GM18517 (cell line): Measurements from ENCODE around the gene SPRTN.

Experiments used
- ATAC-seq: cut with Tn5 transposase; IDR thresholded peaks from one replicate; pipeline ENCODE4 v1.9.1; 2021; ENCODE audit warnings: mild to moderate bottlenecking, moderate library complexity; ENCODE audit not compliant: unreplicated experiment

The SPRTN gene

GRCh38 chr1:231376101-231376500, 38.0 kb downstream of the SPRTN start:
- ATAC-seq: no peak

- ATAC-seq: no peak
Measured at GRCh38 chr1:231376875-231377549, 38.9 kb downstream of the SPRTN start.

- no peak for ATAC-seq
Measured at GRCh38 chr1:231381729-231382128, 43.6 kb downstream of the SPRTN start.

DNA sequence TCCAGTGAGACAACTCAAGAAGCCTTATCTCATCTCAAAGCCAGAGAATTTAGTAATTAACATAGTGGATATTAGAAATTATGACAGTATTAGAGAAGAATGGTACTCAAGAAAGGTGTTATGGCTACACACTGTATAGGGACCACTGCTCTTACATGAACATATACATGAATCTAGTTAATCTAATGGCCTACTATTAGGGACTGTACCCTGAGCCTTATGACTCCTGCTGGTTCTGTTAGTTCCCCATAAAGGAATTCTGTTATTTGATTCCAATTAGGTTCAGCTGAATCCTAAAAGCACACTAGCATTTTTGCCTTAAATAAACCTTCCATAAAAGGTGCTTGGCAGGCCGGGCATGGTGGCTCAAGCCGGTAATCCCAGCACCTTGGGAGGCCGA, 44.3 kb downstream of the SPRTN start:
- no peak for ATAC-seq

GRCh38 chr1:231383159-231383860, 45.2 kb downstream of the SPRTN start:
- ATAC-seq: no peak

- no peak for ATAC-seq
Measured at GRCh38 chr1:231384696-231385415, 46.8 kb downstream of the SPRTN start.

- no peak for ATAC-seq
Measured at GRCh38 chr1:231385416-231385748, 47.3 kb downstream of the SPRTN start.

- ATAC-seq: no peak
Measured at GRCh38 chr1:231386466-231386865, 48.4 kb downstream of the SPRTN start.

- no peak for ATAC-seq
Measured at GRCh38 chr1:231387770-231388669, 49.9 kb downstream of the SPRTN start.

- no peak for ATAC-seq
Measured at GRCh38 chr1:231390071-231390470, 52.0 kb downstream of the SPRTN start.

- no peak for ATAC-seq
Measured at GRCh38 chr1:231392389-231393131, 54.5 kb downstream of the SPRTN start.

- ATAC-seq: no peak
Measured at GRCh38 chr1:231393668-231394067, 55.6 kb downstream of the SPRTN start.

- no peak for ATAC-seq
Measured at GRCh38 chr1:231395076-231395997, 57.2 kb downstream of the SPRTN start.

DNA sequence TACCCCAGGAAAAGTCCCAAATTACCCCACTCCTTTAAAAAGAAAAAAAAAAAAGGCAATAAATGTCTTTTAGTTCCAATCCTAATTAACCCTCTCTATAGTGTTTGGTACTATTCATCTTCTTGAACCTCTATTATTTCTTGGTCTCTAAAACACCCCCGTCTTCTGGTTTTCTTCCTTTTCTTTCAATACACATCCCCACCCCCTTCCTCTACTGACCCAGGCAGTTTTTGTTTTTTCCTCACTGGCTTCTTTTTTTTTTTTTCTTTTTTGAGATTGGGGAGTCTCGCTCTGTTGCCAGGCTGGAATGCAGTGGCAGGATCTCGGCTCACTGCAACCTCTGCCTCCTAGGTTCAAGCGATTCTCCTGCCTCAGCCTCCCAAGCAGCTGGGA, 57.9 kb downstream of the SPRTN start:
- no peak for ATAC-seq

DNA sequence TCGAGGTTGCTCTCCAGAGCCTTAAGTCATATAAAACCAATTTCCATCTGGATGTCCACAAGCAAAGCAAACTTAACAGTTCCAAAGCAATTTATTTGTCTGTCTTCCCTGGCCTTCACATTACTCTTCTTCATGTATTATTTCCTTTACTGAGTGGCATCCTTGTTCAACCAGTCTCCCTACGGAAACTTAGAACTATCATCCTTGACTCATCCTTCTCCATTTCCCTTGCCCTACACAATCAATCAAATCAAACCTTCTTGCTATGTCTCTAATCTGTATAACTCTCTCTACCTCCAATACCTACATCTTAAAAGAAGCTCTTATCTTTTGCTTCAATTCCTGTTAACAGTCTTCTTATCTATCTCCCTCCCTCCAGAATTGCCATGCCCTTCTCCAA, 58.5 kb downstream of the SPRTN start:
- no peak for ATAC-seq

GRCh38 chr1:231397886-231398671, 60.0 kb downstream of the SPRTN start:
- ATAC-seq: no peak

DNA sequence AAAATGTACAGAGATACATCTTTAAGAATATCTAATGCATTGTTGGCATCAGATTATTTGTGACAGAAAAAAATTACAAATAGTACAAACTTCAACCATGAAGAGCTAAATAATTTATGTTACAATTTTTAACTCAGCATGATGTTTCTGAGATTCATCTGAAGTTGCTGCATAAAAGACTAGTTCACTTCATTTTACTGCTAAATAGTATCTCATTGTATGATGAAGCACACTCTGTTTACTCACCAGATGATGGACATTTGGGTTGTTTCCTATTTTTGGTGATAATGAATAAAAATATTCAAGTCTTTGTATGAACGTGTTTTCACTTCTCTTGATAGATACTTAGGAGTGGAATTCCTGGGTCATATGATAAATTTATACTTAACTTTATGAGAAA, 63.4 kb downstream of the SPRTN start:
- no peak for ATAC-seq

GRCh38 chr1:231404318-231404717, 66.2 kb downstream of the SPRTN start:
- ATAC-seq: no peak
